K562 (cell line): Measurements from ENCODE around the gene FHIT. TPM values are rescaled to one million over a fixed set of nuclear protein-coding genes. Genes with fewer than 3 reads are reported as not detected.

Experiments used
- ATAC-seq: fragments of 200-7000 bp; cut with Tn5 transposase; 3 replicates; pipeline ENCODE4 v1.9.1; 2020; ENCODE audit warnings: moderate library complexity
- BruUV-seq: library from RNA; stranded (reverse); fragments of 400-500 nt; replicated peaks from 2 replicates; lab custom pipeline; 2021; lab: Mats Ljungman, UMichigan
- CTCF ChIA-PET: fragments of 300-600 bp; formaldehyde crosslinking; extraction: SDS; loops from one replicate; lab custom pipeline; 2021; ENCODE audit warnings: low intra/inter-chr PET ratio; lab: Yijun Ruan, JAX
- POLR2A ChIA-PET: fragments of 300-600, 350-650 bp; sonication (Branson Sonifier 250); formaldehyde crosslinking; extraction: SDS; loops from one replicate; lab custom pipeline; 2021; ENCODE audit warnings: antibody characterized with exemption, inconsistent platforms; lab: Yijun Ruan, JAX
- DNase-seq, 4 experiments: peaks; one replicate each; pipeline versions ENCODE4 v3.0.0 to v3.0.0-alpha.2; 2011 to 2018; ENCODE audit warnings: low spot score in 3 of 4, mixed read lengths in 3 of 4; ENCODE audit errors: extremely low read depth in 1 of 4
- FAIRE-seq: peaks from 2 replicates; lab custom pipeline; 2011; peaks lifted over from hg19 to GRCh38; lab: Jason Lieb, UNC
- H2AFZ ChIP-seq: 2 replicates; pipeline ENCODE4 v1.6.0; 2011; ENCODE audit warnings: low read depth, low read length, control low read depth, inconsistent platforms
- H3K27ac ChIP-seq: fragments of 200-600 bp; 3 replicates; pipeline ENCODE4 v1.8.0; 2011; ENCODE audit warnings: low read depth, mild to moderate bottlenecking, control low read depth, inconsistent platforms, low read length, moderate library complexity, mixed read lengths; ENCODE audit errors: extremely low read depth
- H3K27me3 ChIP-seq, 2 experiments: fragments of 300-600 bp in 1 of 2; 2 replicates in 1 of 2; 3 replicates in 1 of 2; pipeline versions ENCODE4 v1.6.0 to v1.8.0; 2011; ENCODE audit warnings: inconsistent platforms in 2 of 2, low read length in 2 of 2, mild to moderate bottlenecking in 1 of 2, mixed read lengths in 1 of 2, moderate library complexity in 1 of 2; ENCODE audit not compliant: control insufficient read depth in 2 of 2, insufficient read depth in 2 of 2
- H3K36me3 ChIP-seq: fragments of 300-600 bp; 3 replicates; pipeline ENCODE4 v1.8.0; 2011; ENCODE audit warnings: mild to moderate bottlenecking, low read length, inconsistent platforms; ENCODE audit not compliant: control insufficient read depth, insufficient read depth
- H3K4me1 ChIP-seq, 2 experiments: fragments of 200-600 bp in 1 of 2; replicated peaks in 1 of 2; 2 replicates in 1 of 2; 3 replicates in 1 of 2; pipeline versions ENCODE4 v1.5.1 to v1.8.0; 2011; ENCODE audit warnings: inconsistent platforms in 2 of 2, low read length in 2 of 2, mild to moderate bottlenecking in 1 of 2, mixed read lengths in 1 of 2, moderate library complexity in 1 of 2; ENCODE audit not compliant: control insufficient read depth in 2 of 2, insufficient read depth in 2 of 2
- H3K4me2 ChIP-seq: 2 replicates; pipeline ENCODE4 v1.6.1; 2011; ENCODE audit warnings: low read length, control low read depth, inconsistent platforms, mixed read lengths; ENCODE audit not compliant: insufficient read depth
- H3K4me3 ChIP-seq: fragments of 200-600 bp; sonication (generic), shearing (Covaris generic); 2 replicates; pipeline ENCODE4 v1.5.1; 2016; ENCODE audit warnings: control low read depth, inconsistent platforms
- H3K79me2 ChIP-seq: fragments of 200-600 bp; 3 replicates; pipeline ENCODE4 v1.8.0; 2011; ENCODE audit warnings: low read length, inconsistent platforms; ENCODE audit not compliant: control insufficient read depth, insufficient read depth
- H3K9ac ChIP-seq, 2 experiments: 2 replicates each; pipeline versions ENCODE4 v1.6.0 to v1.6.1; 2011; ENCODE audit warnings: low read depth in 2 of 2, low read length in 2 of 2, control low read depth in 1 of 2, inconsistent platforms in 1 of 2, mild to moderate bottlenecking in 1 of 2, mixed read lengths in 1 of 2; ENCODE audit not compliant: insufficient read depth in 1 of 2
- H3K9me1 ChIP-seq: one replicate; pipeline ENCODE4 v1.6.0; 2011; ENCODE audit warnings: inconsistent platforms, mild to moderate bottlenecking, low read length, moderate library complexity; ENCODE audit not compliant: control insufficient read depth, insufficient read depth
- H3K9me3 ChIP-seq: replicated peaks from 2 replicates; pipeline ENCODE4 v1.5.1; 2011; ENCODE audit warnings: low read depth, low read length, inconsistent platforms; ENCODE audit not compliant: control insufficient read depth, insufficient read depth
- H4K20me1 ChIP-seq: replicated peaks from 2 replicates; pipeline ENCODE4 v1.6.1; 2011; ENCODE audit warnings: low read length, inconsistent platforms, mixed read lengths; ENCODE audit not compliant: control insufficient read depth, insufficient read depth
- ELK3 ChIP-seq: fragments of 450-650 bp; formaldehyde crosslinking; IDR thresholded peaks from 2 replicates; pipeline ENCODE4 v1.4.0; 2020; ENCODE audit warnings: mild to moderate bottlenecking
- ETV5 ChIP-seq: sonication (generic); formaldehyde crosslinking; IDR thresholded peaks from 2 replicates; pipeline ENCODE4 v1.4.0; 2020; ENCODE audit warnings: low read depth, mild to moderate bottlenecking, missing genetic modification reagents
- GABPB2 ChIP-seq: fragments of 250-450 bp; sonication (Bioruptor Pico); conservative IDR thresholded peaks from 2 replicates; pipeline ENCODE4 v1.5.1; 2021; ENCODE audit warnings: mild to moderate bottlenecking
- KLF10 ChIP-seq: fragments of 250-450 bp; sonication (Bioruptor Pico); IDR thresholded peaks from 2 replicates; pipeline ENCODE4 v1.6.1; 2021; ENCODE audit warnings: matching md5 sums
- MCM2 ChIP-seq: fragments of 450-650 bp; IDR thresholded peaks from 2 replicates; pipeline ENCODE4 v1.6.1; 2017; ENCODE audit warnings: low read depth, mild to moderate bottlenecking
- MTA2 ChIP-seq: fragments of 450-650 bp; IDR thresholded peaks from 2 replicates; pipeline ENCODE4 v1.6.1; 2016; ENCODE audit warnings: low read depth
- PHF20 ChIP-seq: fragments of 450-650 bp; IDR thresholded peaks from 2 replicates; pipeline ENCODE4 v1.6.1; 2018; ENCODE audit not compliant: partially characterized antibody
- RBM25 ChIP-seq: fragments of 200-400 bp; formaldehyde crosslinking; IDR thresholded peaks from 2 replicates; pipeline ENCODE4 v1.6.1; 2018; ENCODE audit warnings: low read length, low read depth, moderate library complexity; ENCODE audit not compliant: severe bottlenecking
- SOX6 ChIP-seq: fragments of 450-650 bp; IDR thresholded peaks from 2 replicates; pipeline ENCODE4 v1.6.1; 2014; ENCODE audit warnings: mild to moderate bottlenecking
- TOE1 ChIP-seq, 2 experiments: fragments of 450-650 bp in 1 of 2; sonication (generic) in 1 of 2; formaldehyde crosslinking in 1 of 2; IDR thresholded peaks; 2 replicates each; pipeline versions ENCODE4 v1.7.1 to v1.8.0; 2016 to 2022; ENCODE audit warnings: borderline replicate concordance in 2 of 2, mild to moderate bottlenecking in 2 of 2, antibody characterized with exemption in 1 of 2, inconsistent platforms in 1 of 2, low read depth in 1 of 2, missing genetic modification reagents in 1 of 2, moderate library complexity in 1 of 2
- ZNF121 ChIP-seq: sonication (generic); formaldehyde crosslinking; conservative IDR thresholded peaks from 2 replicates; pipeline ENCODE4 v1.8.0; 2022; ENCODE audit warnings: missing genetic modification reagents
- ZNF184 ChIP-seq: sonication (generic); formaldehyde crosslinking; IDR thresholded peaks from 2 replicates; pipeline ENCODE4 v1.5.0; 2020; ENCODE audit warnings: missing genetic modification reagents
- ZNF354B ChIP-seq: fragments of 250-450 bp; sonication (Bioruptor Pico); IDR thresholded peaks from 2 replicates; pipeline ENCODE4 v1.4.0; 2020
- ZNF41 ChIP-seq: fragments of 250-450 bp; sonication (Bioruptor Pico); conservative IDR thresholded peaks from 2 replicates; pipeline ENCODE4 v1.4.0; 2020; ENCODE audit warnings: mild to moderate bottlenecking
- ZNF551 ChIP-seq: fragments of 250-450 bp; sonication (Bioruptor Pico); IDR thresholded peaks from 2 replicates; pipeline ENCODE4 v1.5.0; 2021; ENCODE audit warnings: mild to moderate bottlenecking, moderate library complexity
- WGBS: fragments of 100-300 bp; shearing (Covaris generic); methylation state at CpG from one replicate; pipeline ENCODE4 v1.1.6; 2016; ENCODE audit warnings: low coverage, mixed read lengths; ENCODE audit not compliant: insufficient coverage; ENCODE audit errors: missing lambda C conversion rate; 5-methylcytosine and 5-hydroxymethylcytosine counted together
- in situ Hi-C: fragments of 300-500 bp; cut with MboI; formaldehyde crosslinking; loops from 4 replicates; pipeline ENCODE4 v1.15.0; 2018; ENCODE audit warnings: inconsistent platforms, mixed read lengths
- intact Hi-C: fragments of 100-400 bp; cut with micrococcal nuclease; formaldehyde crosslinking; loops from 2 replicates; pipeline ENCODE4 v1.14.2; 2022
- polyA plus RNA-seq, 8 experiments: library from polyadenylated mRNA; depleted of rRNA in 4 of 8; stranded (reverse) in 5 of 8; unstranded in 3 of 8; fragments of >200 nt; fragmentation: Nextera tagmentation in 2 of 8; fragmentation: Illumina TruSeq in 1 of 8; extraction: Ambion mirVana in 2 of 8; extraction: Trizol in 1 of 8; gene quantifications; 2 replicates each; pipeline versions ENCODE4 v1.2.1 to v1.2.3, GENCODE V29; 2011 to 2014; ENCODE audit warnings: inconsistent platforms in 1 of 8, missing spikeins in 1 of 8
- total RNA-seq, 7 experiments: library from RNA; depleted of rRNA in 6 of 7; stranded (reverse); fragments of >200 nt in 6 of 7; fragmentation: Illumina TruSeq in 2 of 7; extraction: Trizol in 2 of 7; gene quantifications; 2 replicates each; pipeline versions ENCODE4 v1.2.1 to v1.2.3, GENCODE V29; 2011 to 2021; ENCODE audit warnings: low replicate concordance in 1 of 7

FHIT gene
- total and polyA plus RNA-seq, 9 of the 15 experiments (the other 6 are each of a cell fraction or from before 2014, with no cell fraction given) = 1.7 to 9.1 (median 4.3) TPM

- Histone ChIP-seq H3K9me3 (no peaks in the 10 kb centered on the region), H3K4me2 (no peak overlapping the region), H3K27ac (no peak overlapping the region), H3K79me2 (peaks cover 23% of the 10 kb centered on the region), H3K36me3 (no peaks in the 10 kb centered on the region), H3K4me1 (peaks cover 0 to 29% of the 10 kb centered on the region in 2 experiments; a peak in 3 of 5 replicates), H3K9me1 (no peaks in the 10 kb centered on the region), H3K27me3 (no peaks in the 10 kb centered on the region), H3K4me3 (no peak overlapping the region), H2AFZ (no peak overlapping the region), H4K20me1 (no peaks in the 10 kb centered on the region), H3K9ac (no peak overlapping the region)
- intact Hi-C loops = no loop called here
- FAIRE-seq (no peak), DNase-seq (no peak), ATAC-seq (no peak)
- CTCF ChIA-PET = no interaction called here
- POLR2A ChIA-PET = no interaction called here
- peak; percentile 63 for TF ChIP-seq RBM25
- TF ChIP-seq KLF10 (CRISPR knock-in tag) = no peak
- in situ Hi-C loops = no loop called here
- BruUV-seq = no TSS peak
Observed at GRCh38 chr3:60263191-60263590, 988.1 kb downstream of the FHIT start.

GRCh38 chr3:60262546-60262945 is 988.7 kb downstream of the FHIT start:
- Histone ChIP-seq H4K20me1 (no peaks in the 10 kb centered on the region), H3K9me3 (no peaks in the 10 kb centered on the region), H3K27me3 (no peaks in the 10 kb centered on the region), H2AFZ (no peak overlapping the region), H3K9ac (no peak overlapping the region), H3K36me3 (no peaks in the 10 kb centered on the region), H3K4me2 (no peak overlapping the region), H3K4me3 (no peak overlapping the region), H3K9me1 (no peaks in the 10 kb centered on the region), H3K27ac (no peak overlapping the region), H3K79me2 (peaks cover 23% of the 10 kb centered on the region), H3K4me1 (peaks cover 0 to 23% of the 10 kb centered on the region in 2 experiments; a peak in 3 of 5 replicates)
- CTCF ChIA-PET = no interaction called here
- intact Hi-C loops = no loop called here
- in situ Hi-C loops = no loop called here
- POLR2A ChIA-PET = no interaction called here
- no TSS peak for BruUV-seq
- 69% methylated on average over 2 of the region's 2 CpGs for WGBS
- DNase-seq = no peak
- ATAC-seq = no peak
- TF ChIP-seq MTA2 (no peak), PHF20 (no peak), ZNF121 (CRISPR knock-in tag) (no peak), SOX6 (no peak), TOE1 (IDR thresholded peaks at IDR 0.05; ENCODE audit: borderline replicate concordance) (no peak), TOE1 (CRISPR knock-in tag; IDR thresholded peaks at IDR 0.05; ENCODE audit: borderline replicate concordance, low read depth) (no peak), GABPB2 (CRISPR knock-in tag) (no peak), ZNF41 (no peak), ETV5 (CRISPR knock-in tag) (no peak), ZNF354B (CRISPR knock-in tag) (no peak), ELK3 (CRISPR knock-in tag) (no peak), ZNF184 (no peak), MCM2 (no peak), ZNF551 (CRISPR knock-in tag) (no peak)
- no peak for FAIRE-seq
